ENCODE data around the gene FTO.

- TF ChIP-seq POLR2AphosphoS5 (IDR thresholded peaks at IDR 0.05; ENCODE audit: low read depth, low read length), result no peak
- TF ChIP-seq REST (IDR thresholded peaks at IDR 0.05; ENCODE audit: insufficient read depth in 1 of 2, low read depth in 2 of 2, low read length in 2 of 2), result no peak
- TF ChIP-seq TAF1 (IDR thresholded peaks at IDR 0.05; ENCODE audit: borderline replicate concordance, insufficient read depth, low read length), result no peak
- TF ChIP-seq FOXP2 (optimal IDR thresholded peaks at IDR 0.05; ENCODE audit: borderline replicate concordance, extremely low read depth, extremely low read length, insufficient read depth), result no peak
Measured at GRCh38 chr16:53695070-53695469, 8.9 kb upstream of the FTO start.

Measured in PFSK-1 (cell line).